Measurements from ENCODE around the gene XYLT1.

XYLT1 gene

GRCh38 chr16:17258077-17258599 is 212.6 kb downstream of the XYLT1 start:
- no peak for DNase-seq (ENCODE audit: low read depth)

- DNase-seq (ENCODE audit: low read depth), result no peak
Observed at GRCh38 chr16:17257426-17258023, 213.2 kb downstream of the XYLT1 start.

- no peak for DNase-seq (ENCODE audit: low read depth)
Observed at GRCh38 chr16:17252701-17253100, 218.1 kb downstream of the XYLT1 start.

GRCh38 chr16:17252064-17252463 is 218.7 kb downstream of the XYLT1 start:
- DNase-seq (ENCODE audit: low read depth), result no peak

- DNase-seq (ENCODE audit: low read depth), result no peak
Observed at GRCh38 chr16:17251496-17251895, 219.3 kb downstream of the XYLT1 start.

GRCh38 chr16:17246974-17247732 is 223.6 kb downstream of the XYLT1 start:
- no peak for DNase-seq (ENCODE audit: low read depth)

- DNase-seq (ENCODE audit: low read depth), result no peak
Observed at GRCh38 chr16:17246268-17246885, 224.4 kb downstream of the XYLT1 start.

GRCh38 chr16:17245776-17246175 is 225.0 kb downstream of the XYLT1 start:
- no peak for DNase-seq (ENCODE audit: low read depth)

GRCh38 chr16:17244872-17245551 is 225.7 kb downstream of the XYLT1 start:
- DNase-seq (ENCODE audit: low read depth), result no peak

GRCh38 chr16:17241264-17241835 is 229.4 kb downstream of the XYLT1 start:
- no peak for DNase-seq (ENCODE audit: low read depth)

GRCh38 chr16:17238285-17239028 is 232.3 kb downstream of the XYLT1 start:
- no peak for DNase-seq (ENCODE audit: low read depth)

- DNase-seq (ENCODE audit: low read depth), result no peak
Observed at GRCh38 chr16:17237350-17237944, 233.3 kb downstream of the XYLT1 start.

GRCh38 chr16:17235147-17235815 is 235.5 kb downstream of the XYLT1 start:
- no peak for DNase-seq (ENCODE audit: low read depth)

- no peak for DNase-seq (ENCODE audit: low read depth)
Observed at GRCh38 chr16:17233318-17234002, 237.3 kb downstream of the XYLT1 start.

- DNase-seq (ENCODE audit: low read depth), result no peak
Observed at GRCh38 chr16:17232487-17232886, 238.3 kb downstream of the XYLT1 start.

- DNase-seq (ENCODE audit: low read depth), result no peak
Observed at GRCh38 chr16:17231972-17232371, 238.8 kb downstream of the XYLT1 start.

- no peak for DNase-seq (ENCODE audit: low read depth)
Observed at GRCh38 chr16:17230932-17231581, 239.7 kb downstream of the XYLT1 start.

GRCh38 chr16:17229766-17230165 is 241.0 kb downstream of the XYLT1 start:
- DNase-seq (ENCODE audit: low read depth), result no peak

- DNase-seq (ENCODE audit: low read depth), result no peak
Observed at GRCh38 chr16:17229131-17229530, 241.6 kb downstream of the XYLT1 start.

All from activated T-cell treated with anti-CD3 and anti-CD28 coated beads for 1 hour (primary cell).